GM12878 (cell line): Measurements from ENCODE around the gene ATCAY. TPM values are rescaled to one million over a fixed set of nuclear protein-coding genes. Genes with fewer than 3 reads are reported as not detected.

Experiments
- DPF2 ChIP-seq: fragments of 450-650 bp; IDR thresholded peaks from 2 replicates; pipeline ENCODE4 v1.6.1; 2017; ENCODE audit warnings: mild to moderate bottlenecking
- ESRRA ChIP-seq: IDR thresholded peaks from 2 replicates; pipeline ENCODE4 v1.6.1; 2012; ENCODE audit warnings: mild to moderate bottlenecking, low read length, improper control_type of control experiment
- NR2C2 ChIP-seq: IDR thresholded peaks from 2 replicates; pipeline ENCODE4 v1.6.1; 2011; ENCODE audit warnings: borderline replicate concordance, low read depth; ENCODE audit not compliant: control insufficient read depth, insufficient read length
- POLR2AphosphoS5 ChIP-seq: IDR thresholded peaks from 2 replicates; pipeline ENCODE4 v1.6.1; 2011; ENCODE audit warnings: mild to moderate bottlenecking, low read length, inconsistent platforms
- SUPT20H ChIP-seq: IDR thresholded peaks from 2 replicates; pipeline ENCODE4 v1.6.1; 2011; ENCODE audit warnings: low read depth, mild to moderate bottlenecking, low read length, moderate library complexity, borderline replicate concordance; ENCODE audit not compliant: control insufficient read depth
- polyA plus RNA-seq, 11 experiments: library from polyadenylated mRNA; depleted of rRNA in 4 of 11; unstranded in 6 of 11; stranded (reverse) in 5 of 11; fragments of >200 nt; fragmentation: Nextera tagmentation in 4 of 11; fragmentation: Illumina TruSeq in 1 of 11; extraction: Ambion mirVana in 4 of 11; extraction: Trizol in 1 of 11; gene quantifications; 1 replicate in 1 of 11; 2 replicates in 10 of 11; pipeline versions ENCODE4 v1.2.1 to v1.2.3, GENCODE V29; 2011 to 2016; ENCODE audit warnings: inconsistent platforms in 2 of 11, missing spikeins in 2 of 11, low read depth in 1 of 11
- total RNA-seq, 4 experiments: library from RNA; depleted of rRNA in 3 of 4; stranded (reverse); fragments of >200 nt in 3 of 4; fragmentation: Illumina TruSeq in 1 of 4; extraction: Trizol in 1 of 4; gene quantifications; 2 replicates each; pipeline versions ENCODE4 v1.2.1 to v1.2.3, GENCODE V29; 2013 to 2021
- TF ChIP-seq, protein P1 (sequence below): fragments of 450-650 bp; IDR thresholded peaks from 2 replicates; pipeline ENCODE4 v1.6.1; 2017; ENCODE audit warnings: mild to moderate bottlenecking, moderate library complexity
- TF ChIP-seq, protein P2 (sequence below): fragments of 450-650 bp; IDR thresholded peaks from 2 replicates; pipeline ENCODE4 v1.6.1; 2014; ENCODE audit warnings: mild to moderate bottlenecking
- TF ChIP-seq, protein P3 (sequence below): IDR thresholded peaks from 2 replicates; pipeline ENCODE4 v1.6.1; 2011; ENCODE audit warnings: borderline replicate concordance, low read depth, mild to moderate bottlenecking, moderate library complexity, mixed read lengths, low read length; ENCODE audit not compliant: insufficient read depth; ENCODE audit errors: extremely low read length
- TF ChIP-seq, protein P4 (sequence below): IDR thresholded peaks from 2 replicates; pipeline ENCODE4 v1.6.1; 2012; ENCODE audit warnings: low read length, inconsistent platforms
- TF ChIP-seq, protein P5 (sequence below): fragments of 150-350 bp; IDR thresholded peaks from 2 replicates; pipeline ENCODE4 v1.6.1; 2016; ENCODE audit warnings: low read depth, low read length

ATCAY gene
- total and polyA plus RNA-seq, 10 of the 15 experiments (the other 5 are each of a cell fraction or from before 2014, with no cell fraction given): under 0.01 to 0.04 (median 0.02) TPM; not detected in 4

DNA sequence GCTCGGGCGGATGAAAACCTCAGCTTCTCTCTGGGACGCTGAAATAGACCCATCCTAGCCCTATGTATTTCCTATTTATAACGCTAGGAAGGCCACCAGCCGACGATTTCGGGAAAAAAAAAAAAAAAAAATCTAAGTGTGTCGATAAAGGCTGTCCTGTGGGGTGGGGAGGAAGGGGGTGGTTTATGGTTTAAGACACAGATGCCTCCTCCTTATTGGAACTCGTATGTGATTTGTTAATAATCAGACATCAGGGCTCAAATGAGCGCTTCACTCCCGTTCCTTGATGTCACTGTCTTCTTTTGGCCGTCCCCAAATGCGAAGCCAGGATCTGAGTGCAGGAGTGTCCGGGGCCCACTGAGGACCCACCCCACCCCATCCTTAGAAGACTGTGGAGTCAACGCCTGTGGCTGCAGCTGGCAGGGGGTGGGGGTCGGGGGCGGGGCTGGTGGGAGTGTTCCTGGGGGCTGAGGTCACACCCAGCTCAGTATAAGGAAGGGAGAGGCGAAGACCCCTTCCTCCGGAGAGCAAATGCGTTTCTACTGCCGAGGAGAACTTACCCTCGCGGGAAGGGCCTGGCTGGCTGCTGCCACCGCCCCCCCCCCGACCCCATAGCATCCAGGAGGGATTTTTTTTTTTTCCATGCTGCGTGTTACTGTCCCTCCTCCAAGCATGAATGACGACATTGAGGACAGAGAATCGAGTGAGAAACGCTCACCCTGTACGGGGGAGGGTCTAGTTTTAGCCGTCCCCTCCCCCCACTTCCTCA, 971 bp downstream of the ATCAY start (continued):
- no peak for TF ChIP-seq DPF2
- TF ChIP-seq, protein P1, sequence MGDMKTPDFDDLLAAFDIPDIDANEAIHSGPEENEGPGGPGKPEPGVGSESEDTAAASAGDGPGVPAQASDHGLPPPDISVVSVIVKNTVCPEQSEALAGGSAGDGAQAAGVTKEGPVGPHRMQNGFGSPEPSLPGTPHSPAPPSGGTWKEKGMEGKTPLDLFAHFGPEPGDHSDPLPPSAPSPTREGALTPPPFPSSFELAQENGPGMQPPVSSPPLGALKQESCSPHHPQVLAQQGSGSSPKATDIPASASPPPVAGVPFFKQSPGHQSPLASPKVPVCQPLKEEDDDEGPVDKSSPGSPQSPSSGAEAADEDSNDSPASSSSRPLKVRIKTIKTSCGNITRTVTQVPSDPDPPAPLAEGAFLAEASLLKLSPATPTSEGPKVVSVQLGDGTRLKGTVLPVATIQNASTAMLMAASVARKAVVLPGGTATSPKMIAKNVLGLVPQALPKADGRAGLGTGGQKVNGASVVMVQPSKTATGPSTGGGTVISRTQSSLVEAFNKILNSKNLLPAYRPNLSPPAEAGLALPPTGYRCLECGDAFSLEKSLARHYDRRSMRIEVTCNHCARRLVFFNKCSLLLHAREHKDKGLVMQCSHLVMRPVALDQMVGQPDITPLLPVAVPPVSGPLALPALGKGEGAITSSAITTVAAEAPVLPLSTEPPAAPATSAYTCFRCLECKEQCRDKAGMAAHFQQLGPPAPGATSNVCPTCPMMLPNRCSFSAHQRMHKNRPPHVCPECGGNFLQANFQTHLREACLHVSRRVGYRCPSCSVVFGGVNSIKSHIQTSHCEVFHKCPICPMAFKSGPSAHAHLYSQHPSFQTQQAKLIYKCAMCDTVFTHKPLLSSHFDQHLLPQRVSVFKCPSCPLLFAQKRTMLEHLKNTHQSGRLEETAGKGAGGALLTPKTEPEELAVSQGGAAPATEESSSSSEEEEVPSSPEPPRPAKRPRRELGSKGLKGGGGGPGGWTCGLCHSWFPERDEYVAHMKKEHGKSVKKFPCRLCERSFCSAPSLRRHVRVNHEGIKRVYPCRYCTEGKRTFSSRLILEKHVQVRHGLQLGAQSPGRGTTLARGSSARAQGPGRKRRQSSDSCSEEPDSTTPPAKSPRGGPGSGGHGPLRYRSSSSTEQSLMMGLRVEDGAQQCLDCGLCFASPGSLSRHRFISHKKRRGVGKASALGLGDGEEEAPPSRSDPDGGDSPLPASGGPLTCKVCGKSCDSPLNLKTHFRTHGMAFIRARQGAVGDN: no peak
- TF ChIP-seq ESRRA: no peak
- TF ChIP-seq SUPT20H: no peak
- TF ChIP-seq, protein P2, sequence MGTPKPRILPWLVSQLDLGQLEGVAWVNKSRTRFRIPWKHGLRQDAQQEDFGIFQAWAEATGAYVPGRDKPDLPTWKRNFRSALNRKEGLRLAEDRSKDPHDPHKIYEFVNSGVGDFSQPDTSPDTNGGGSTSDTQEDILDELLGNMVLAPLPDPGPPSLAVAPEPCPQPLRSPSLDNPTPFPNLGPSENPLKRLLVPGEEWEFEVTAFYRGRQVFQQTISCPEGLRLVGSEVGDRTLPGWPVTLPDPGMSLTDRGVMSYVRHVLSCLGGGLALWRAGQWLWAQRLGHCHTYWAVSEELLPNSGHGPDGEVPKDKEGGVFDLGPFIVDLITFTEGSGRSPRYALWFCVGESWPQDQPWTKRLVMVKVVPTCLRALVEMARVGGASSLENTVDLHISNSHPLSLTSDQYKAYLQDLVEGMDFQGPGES: no peak
- TF ChIP-seq, protein P3, sequence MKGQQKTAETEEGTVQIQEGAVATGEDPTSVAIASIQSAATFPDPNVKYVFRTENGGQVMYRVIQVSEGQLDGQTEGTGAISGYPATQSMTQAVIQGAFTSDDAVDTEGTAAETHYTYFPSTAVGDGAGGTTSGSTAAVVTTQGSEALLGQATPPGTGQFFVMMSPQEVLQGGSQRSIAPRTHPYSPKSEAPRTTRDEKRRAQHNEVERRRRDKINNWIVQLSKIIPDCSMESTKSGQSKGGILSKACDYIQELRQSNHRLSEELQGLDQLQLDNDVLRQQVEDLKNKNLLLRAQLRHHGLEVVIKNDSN: no peak
- TF ChIP-seq, protein P4, sequence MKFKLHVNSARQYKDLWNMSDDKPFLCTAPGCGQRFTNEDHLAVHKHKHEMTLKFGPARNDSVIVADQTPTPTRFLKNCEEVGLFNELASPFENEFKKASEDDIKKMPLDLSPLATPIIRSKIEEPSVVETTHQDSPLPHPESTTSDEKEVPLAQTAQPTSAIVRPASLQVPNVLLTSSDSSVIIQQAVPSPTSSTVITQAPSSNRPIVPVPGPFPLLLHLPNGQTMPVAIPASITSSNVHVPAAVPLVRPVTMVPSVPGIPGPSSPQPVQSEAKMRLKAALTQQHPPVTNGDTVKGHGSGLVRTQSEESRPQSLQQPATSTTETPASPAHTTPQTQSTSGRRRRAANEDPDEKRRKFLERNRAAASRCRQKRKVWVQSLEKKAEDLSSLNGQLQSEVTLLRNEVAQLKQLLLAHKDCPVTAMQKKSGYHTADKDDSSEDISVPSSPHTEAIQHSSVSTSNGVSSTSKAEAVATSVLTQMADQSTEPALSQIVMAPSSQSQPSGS: no peak
- TF ChIP-seq, protein P5, sequence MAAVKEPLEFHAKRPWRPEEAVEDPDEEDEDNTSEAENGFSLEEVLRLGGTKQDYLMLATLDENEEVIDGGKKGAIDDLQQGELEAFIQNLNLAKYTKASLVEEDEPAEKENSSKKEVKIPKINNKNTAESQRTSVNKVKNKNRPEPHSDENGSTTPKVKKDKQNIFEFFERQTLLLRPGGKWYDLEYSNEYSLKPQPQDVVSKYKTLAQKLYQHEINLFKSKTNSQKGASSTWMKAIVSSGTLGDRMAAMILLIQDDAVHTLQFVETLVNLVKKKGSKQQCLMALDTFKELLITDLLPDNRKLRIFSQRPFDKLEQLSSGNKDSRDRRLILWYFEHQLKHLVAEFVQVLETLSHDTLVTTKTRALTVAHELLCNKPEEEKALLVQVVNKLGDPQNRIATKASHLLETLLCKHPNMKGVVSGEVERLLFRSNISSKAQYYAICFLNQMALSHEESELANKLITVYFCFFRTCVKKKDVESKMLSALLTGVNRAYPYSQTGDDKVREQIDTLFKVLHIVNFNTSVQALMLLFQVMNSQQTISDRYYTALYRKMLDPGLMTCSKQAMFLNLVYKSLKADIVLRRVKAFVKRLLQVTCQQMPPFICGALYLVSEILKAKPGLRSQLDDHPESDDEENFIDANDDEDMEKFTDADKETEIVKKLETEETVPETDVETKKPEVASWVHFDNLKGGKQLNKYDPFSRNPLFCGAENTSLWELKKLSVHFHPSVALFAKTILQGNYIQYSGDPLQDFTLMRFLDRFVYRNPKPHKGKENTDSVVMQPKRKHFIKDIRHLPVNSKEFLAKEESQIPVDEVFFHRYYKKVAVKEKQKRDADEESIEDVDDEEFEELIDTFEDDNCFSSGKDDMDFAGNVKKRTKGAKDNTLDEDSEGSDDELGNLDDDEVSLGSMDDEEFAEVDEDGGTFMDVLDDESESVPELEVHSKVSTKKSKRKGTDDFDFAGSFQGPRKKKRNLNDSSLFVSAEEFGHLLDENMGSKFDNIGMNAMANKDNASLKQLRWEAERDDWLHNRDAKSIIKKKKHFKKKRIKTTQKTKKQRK: no peak
- TF ChIP-seq NR2C2: no peak
- TF ChIP-seq POLR2AphosphoS5: no peak
